GM20000 (cell line): ENCODE data around the gene GPRC6A.

Experiments
- DNase-seq: peaks from one replicate; pipeline ENCODE4 v3.0.0; 2012; ENCODE audit warnings: low spot score
- TF ChIP-seq, protein P1 (sequence below): IDR thresholded peaks from 2 replicates; pipeline ENCODE4 v1.5.1; 2012; ENCODE audit warnings: mild to moderate bottlenecking, control low read depth; ENCODE audit errors: extremely low read depth, missing control alignments

Gene GPRC6A, protein sequence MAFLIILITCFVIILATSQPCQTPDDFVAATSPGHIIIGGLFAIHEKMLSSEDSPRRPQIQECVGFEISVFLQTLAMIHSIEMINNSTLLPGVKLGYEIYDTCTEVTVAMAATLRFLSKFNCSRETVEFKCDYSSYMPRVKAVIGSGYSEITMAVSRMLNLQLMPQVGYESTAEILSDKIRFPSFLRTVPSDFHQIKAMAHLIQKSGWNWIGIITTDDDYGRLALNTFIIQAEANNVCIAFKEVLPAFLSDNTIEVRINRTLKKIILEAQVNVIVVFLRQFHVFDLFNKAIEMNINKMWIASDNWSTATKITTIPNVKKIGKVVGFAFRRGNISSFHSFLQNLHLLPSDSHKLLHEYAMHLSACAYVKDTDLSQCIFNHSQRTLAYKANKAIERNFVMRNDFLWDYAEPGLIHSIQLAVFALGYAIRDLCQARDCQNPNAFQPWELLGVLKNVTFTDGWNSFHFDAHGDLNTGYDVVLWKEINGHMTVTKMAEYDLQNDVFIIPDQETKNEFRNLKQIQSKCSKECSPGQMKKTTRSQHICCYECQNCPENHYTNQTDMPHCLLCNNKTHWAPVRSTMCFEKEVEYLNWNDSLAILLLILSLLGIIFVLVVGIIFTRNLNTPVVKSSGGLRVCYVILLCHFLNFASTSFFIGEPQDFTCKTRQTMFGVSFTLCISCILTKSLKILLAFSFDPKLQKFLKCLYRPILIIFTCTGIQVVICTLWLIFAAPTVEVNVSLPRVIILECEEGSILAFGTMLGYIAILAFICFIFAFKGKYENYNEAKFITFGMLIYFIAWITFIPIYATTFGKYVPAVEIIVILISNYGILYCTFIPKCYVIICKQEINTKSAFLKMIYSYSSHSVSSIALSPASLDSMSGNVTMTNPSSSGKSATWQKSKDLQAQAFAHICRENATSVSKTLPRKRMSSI

DNA sequence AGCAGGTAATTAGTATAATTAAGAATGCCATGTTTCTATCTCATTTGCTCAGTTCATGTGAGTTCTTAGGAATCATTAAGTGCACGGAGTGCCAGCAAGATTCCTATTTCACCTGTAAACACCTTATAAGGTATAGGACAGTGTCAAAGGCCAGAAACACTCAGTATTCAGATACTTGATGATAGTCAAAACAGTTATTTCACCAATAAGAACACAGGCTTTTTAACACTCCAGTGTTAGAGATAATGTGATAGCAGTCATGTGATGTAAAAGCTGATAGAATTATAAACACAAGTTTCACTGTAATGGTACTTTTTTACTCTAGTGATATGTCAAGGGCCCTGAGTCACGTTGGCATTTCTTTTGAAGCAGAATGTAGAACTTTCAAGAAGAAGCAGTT lies at the start of gene GPRC6A:
TSS of gene GPRC6A (minus strand) at position 101 of the 400 bp plus-strand sequence. CDS start at position 31, 70 bp downstream.
- TF ChIP-seq, protein P1, sequence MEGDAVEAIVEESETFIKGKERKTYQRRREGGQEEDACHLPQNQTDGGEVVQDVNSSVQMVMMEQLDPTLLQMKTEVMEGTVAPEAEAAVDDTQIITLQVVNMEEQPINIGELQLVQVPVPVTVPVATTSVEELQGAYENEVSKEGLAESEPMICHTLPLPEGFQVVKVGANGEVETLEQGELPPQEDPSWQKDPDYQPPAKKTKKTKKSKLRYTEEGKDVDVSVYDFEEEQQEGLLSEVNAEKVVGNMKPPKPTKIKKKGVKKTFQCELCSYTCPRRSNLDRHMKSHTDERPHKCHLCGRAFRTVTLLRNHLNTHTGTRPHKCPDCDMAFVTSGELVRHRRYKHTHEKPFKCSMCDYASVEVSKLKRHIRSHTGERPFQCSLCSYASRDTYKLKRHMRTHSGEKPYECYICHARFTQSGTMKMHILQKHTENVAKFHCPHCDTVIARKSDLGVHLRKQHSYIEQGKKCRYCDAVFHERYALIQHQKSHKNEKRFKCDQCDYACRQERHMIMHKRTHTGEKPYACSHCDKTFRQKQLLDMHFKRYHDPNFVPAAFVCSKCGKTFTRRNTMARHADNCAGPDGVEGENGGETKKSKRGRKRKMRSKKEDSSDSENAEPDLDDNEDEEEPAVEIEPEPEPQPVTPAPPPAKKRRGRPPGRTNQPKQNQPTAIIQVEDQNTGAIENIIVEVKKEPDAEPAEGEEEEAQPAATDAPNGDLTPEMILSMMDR = no peak

DNA sequence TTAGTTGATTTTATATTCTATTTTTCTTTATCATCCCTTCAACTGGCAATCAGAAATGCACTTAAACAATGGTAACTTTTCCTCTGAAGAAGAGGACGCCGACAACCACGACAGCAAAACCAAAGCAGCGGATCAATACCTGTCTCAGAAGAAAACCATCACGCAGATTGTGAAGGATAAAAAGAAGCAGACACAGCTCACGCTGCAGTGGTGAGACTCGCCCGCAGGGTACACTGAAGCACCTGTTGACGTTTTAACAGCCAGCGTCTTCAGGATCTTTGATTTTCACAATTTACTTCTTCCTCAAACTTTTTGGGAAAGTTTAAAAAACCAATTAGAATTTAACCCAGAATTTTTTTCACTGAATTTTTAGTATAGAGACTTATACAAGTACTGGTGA lies 48.9 kb upstream of the GPRC6A start:
- TF ChIP-seq, protein P1 = no peak
- DNase-seq = peak; percentile 26

More for the DNA sequence above, at the start of gene GPRC6A:
- no peak for DNase-seq

DNA sequence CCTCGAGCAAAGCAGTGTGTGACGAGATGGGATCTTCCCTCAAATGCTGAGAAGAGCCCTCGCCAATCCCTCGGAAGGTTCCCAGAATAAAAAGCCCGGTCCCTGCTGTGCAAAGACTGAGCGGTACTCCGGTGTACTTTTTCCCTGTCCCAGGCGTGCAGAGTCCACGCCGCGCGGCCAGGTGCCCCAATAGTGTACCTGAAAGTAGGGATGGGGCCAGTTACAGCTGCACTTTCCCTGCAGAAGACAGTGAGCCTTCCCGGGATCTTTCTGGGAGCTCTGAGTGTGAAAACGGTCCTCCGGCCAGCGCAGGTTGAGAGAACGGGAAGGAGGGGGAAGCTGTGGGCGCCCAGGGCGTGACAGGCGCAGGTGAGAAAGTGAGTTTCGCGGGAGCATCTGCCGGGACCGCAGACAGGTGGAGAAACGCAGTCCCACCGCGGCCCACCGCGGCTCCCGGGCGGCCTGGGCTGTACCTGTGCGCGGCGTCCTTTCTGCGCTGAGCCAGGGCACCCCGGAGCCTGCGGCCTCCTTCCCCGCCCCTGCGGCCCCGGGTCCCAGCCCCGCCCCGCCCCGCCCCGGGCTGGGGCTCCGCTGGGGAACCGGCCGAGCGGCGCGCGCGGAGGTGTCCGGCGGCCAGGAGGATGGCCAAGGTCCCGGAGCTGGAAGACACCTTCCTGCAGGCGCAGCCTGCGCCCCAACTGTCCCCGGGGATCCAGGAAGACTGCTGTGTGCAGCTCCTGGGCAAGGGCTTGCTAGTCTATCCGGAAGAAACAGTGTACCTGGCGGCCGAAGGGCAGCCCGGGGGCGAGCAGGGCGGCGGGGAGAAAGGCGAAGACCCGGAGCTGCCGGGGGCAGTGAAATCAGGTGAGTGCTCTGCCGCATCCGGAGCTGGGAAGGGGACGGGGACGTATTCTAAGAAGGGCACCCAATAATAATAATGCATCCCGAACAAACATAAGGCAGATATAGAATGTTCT lies 48.0 kb upstream of the GPRC6A start, which contains the start of gene RFX6:
TSS of gene RFX6 (plus strand) at position 608 of the 977 bp plus-strand sequence. CDS start at position 642, 34 bp downstream.
- TF ChIP-seq, protein P1 = no peak
- peak; percentile 33 for DNase-seq

DNA sequence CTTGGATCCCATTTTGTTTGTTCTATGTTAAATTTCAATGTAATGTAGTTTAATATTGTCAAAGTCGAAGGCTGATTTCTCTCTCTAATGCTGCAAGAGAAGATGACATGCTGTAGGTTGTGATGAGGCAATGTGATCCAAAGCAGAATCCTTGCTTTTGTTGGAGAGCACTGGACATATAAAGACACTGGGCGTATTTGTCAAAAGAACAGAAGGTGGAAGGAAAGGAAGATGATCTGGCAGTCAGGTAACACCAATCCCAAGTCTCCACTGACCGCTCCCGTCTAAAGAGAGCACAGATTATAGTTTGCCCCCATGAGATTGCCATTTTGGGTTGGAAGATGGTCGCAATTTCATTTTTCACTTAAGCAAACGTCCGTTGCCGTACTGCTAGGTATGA lies 47.2 kb upstream of the GPRC6A start:
- no peak for DNase-seq
- TF ChIP-seq, protein P1 = no peak

DNA sequence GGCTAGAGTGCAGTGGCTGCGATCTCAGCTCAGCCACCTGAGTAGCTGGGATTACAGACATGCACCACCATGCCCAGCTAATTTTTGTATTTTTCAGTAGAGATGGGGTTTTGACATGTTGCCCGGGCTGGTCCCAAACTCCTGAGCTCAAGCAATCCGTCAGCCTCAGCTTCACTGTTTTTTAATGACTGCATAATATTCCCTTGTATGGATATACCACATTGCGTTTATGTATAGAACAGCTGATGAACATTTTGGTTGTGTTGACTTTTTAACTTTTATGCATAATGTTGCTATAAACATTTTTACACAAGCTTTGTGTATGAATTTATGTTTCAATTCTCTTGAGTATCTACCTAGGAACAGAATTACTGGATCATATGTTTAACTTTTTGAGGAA lies 43.9 kb upstream of the GPRC6A start:
- no peak for DNase-seq
- TF ChIP-seq, protein P1 = no peak

DNA sequence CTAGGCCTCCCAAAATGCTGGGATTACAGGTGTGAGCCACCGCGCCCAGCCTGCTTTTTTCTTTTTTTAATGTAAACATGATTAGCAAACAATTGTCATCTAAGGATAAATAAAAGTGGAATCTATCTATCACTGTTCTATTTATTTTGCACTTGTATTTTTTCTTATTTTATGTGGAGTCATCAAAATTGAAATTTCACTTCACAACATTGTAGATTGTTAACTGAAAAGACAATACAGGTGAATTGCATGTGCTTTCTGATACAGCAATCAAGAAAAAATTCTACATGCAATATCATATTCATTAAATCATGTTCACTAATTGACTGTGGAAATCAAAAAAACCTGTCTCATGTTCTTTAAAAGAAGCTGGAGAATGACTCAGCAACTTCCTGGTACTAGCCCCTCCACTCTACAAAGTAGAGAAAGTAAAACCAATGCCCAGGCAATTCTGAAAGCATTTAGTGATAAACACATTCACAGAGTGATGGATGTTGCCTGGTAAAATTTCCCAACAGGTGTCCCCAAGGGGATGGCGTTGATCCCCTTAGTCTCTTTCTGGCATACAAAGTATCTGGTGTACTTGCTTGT lies 37.5 kb upstream of the GPRC6A start:
- TF ChIP-seq, protein P1 = no peak
- no peak for DNase-seq
